Endothelial cell of umbilical vein (primary cell): ENCODE data around the gene APOC3. TPM values are rescaled to one million over a fixed set of nuclear protein-coding genes. Genes with fewer than 3 reads are reported as not detected.

Experiments
- BruUV-seq: library from RNA; stranded (reverse); fragments of 400-500 nt; replicated peaks from 2 replicates; lab custom pipeline; 2021; lab: Mats Ljungman, UMichigan
- CTCF ChIA-PET: fragments of 300-600, 350-600 bp; sonication (Branson Sonifier 250); formaldehyde crosslinking; loops from one replicate; lab custom pipeline; 2021; ENCODE audit warnings: antibody characterized with exemption, inconsistent platforms; lab: Charles Lee
- POLR2A ChIA-PET: fragments of 300-600, 350-600 bp; sonication (Branson Sonifier 250); formaldehyde crosslinking; loops from one replicate; lab custom pipeline; 2021; ENCODE audit warnings: antibody characterized with exemption, inconsistent platforms; lab: Charles Lee
- DNase-seq: peaks from one replicate; pipeline ENCODE4 v3.0.0-alpha.2; 2011; ENCODE audit warnings: low read depth, low spot score
- FAIRE-seq: peaks from 2 replicates; lab custom pipeline; 2011; peaks lifted over from hg19 to GRCh38; lab: Jason Lieb, UNC
- H2AFZ ChIP-seq: 2 replicates; pipeline ENCODE4 v1.6.0; 2012; ENCODE audit warnings: low read depth, low read length, control low read depth, inconsistent platforms
- H3K27ac ChIP-seq: 2 replicates; pipeline ENCODE4 v1.5.1; 2011; ENCODE audit warnings: low read depth, mild to moderate bottlenecking, control low read depth, low read length, moderate library complexity; ENCODE audit not compliant: insufficient read depth
- H3K27me3 ChIP-seq, 2 experiments: 2 replicates each; pipeline versions ENCODE4 v1.6.0 to v1.6.1; 2011; ENCODE audit warnings: low read length in 2 of 2, mixed read lengths in 1 of 2; ENCODE audit not compliant: control insufficient read depth in 2 of 2, insufficient read depth in 2 of 2
- H3K36me3 ChIP-seq, 2 experiments: 2 replicates in 1 of 2; 3 replicates in 1 of 2; pipeline ENCODE4 v1.5.1; 2011; ENCODE audit warnings: low read length in 2 of 2, mild to moderate bottlenecking in 1 of 2, moderate library complexity in 1 of 2; ENCODE audit not compliant: control insufficient read depth in 2 of 2, insufficient read depth in 2 of 2; ENCODE audit errors: extremely low read depth in 1 of 2
- H3K4me1 ChIP-seq: 3 replicates; pipeline ENCODE4 v1.5.1; 2011; ENCODE audit warnings: mild to moderate bottlenecking, low read length; ENCODE audit not compliant: control insufficient read depth, insufficient read depth; ENCODE audit errors: extremely low read depth
- H3K4me2 ChIP-seq: 2 replicates; pipeline ENCODE4 v1.6.1; 2011; ENCODE audit warnings: low read length, control low read depth, mixed read lengths; ENCODE audit not compliant: insufficient read depth
- H3K4me3 ChIP-seq, 3 experiments: fragments of 200-600 bp in 1 of 3; sonication (generic), shearing (Covaris generic) in 1 of 3; replicated peaks in 1 of 3; 2 replicates each; pipeline ENCODE4 v1.5.1; 2011 to 2016; ENCODE audit warnings: control low read depth in 3 of 3, low read length in 3 of 3, mild to moderate bottlenecking in 2 of 3, inconsistent platforms in 1 of 3, low read depth in 1 of 3, moderate library complexity in 1 of 3; ENCODE audit not compliant: insufficient read depth in 1 of 3
- H3K79me2 ChIP-seq: 2 replicates; pipeline ENCODE4 v1.6.0; 2012; ENCODE audit warnings: low read length, inconsistent platforms; ENCODE audit not compliant: control insufficient read depth, insufficient read depth
- H3K9ac ChIP-seq: replicated peaks from 2 replicates; pipeline ENCODE3; 2011; ENCODE audit warnings: low read length, control low read depth; ENCODE audit not compliant: insufficient read depth; ENCODE audit errors: extremely low read depth
- H3K9me1 ChIP-seq: replicated peaks from 3 replicates; pipeline ENCODE4 v1.6.0; 2011; ENCODE audit warnings: mild to moderate bottlenecking, low read length; ENCODE audit not compliant: control insufficient read depth, insufficient read depth; ENCODE audit errors: extremely low read depth
- H3K9me3 ChIP-seq: replicated peaks from 2 replicates; pipeline ENCODE4 v1.5.1; 2012; ENCODE audit warnings: low read length, inconsistent platforms; ENCODE audit not compliant: control insufficient read depth, insufficient read depth
- H4K20me1 ChIP-seq: replicated peaks from 2 replicates; pipeline ENCODE3; 2011; ENCODE audit warnings: mild to moderate bottlenecking, low read length; ENCODE audit not compliant: control insufficient read depth, insufficient read depth; ENCODE audit errors: extremely low read depth
- CTCF ChIP-seq, 2 donors: IDR thresholded peaks; 1 replicate in 1 of 2; 2 replicates in 1 of 2; pipeline ENCODE4 v1.5.1; 2011; ENCODE audit warnings: low read length in 2 of 2, mild to moderate bottlenecking in 2 of 2, moderate library complexity in 2 of 2, control low read depth in 1 of 2, inconsistent platforms in 1 of 2, low read depth in 1 of 2; ENCODE audit not compliant: insufficient read depth in 1 of 2; ENCODE audit errors: extremely low read depth in 1 of 2
- EZH2 ChIP-seq: IDR thresholded peaks from 2 replicates; pipeline ENCODE4 v1.6.1; 2012; ENCODE audit warnings: borderline replicate concordance, low read depth, mild to moderate bottlenecking, moderate library complexity, low read length, inconsistent platforms; ENCODE audit not compliant: severe bottlenecking
- FOS ChIP-seq: IDR thresholded peaks from 2 replicates; pipeline ENCODE4 v1.6.1; 2011; ENCODE audit warnings: mild to moderate bottlenecking, low read length, moderate library complexity, borderline replicate concordance; ENCODE audit not compliant: insufficient read depth
- JUN ChIP-seq: IDR thresholded peaks from 2 replicates; pipeline ENCODE4 v1.6.1; 2011; ENCODE audit warnings: borderline replicate concordance, low read depth; ENCODE audit not compliant: insufficient read length, insufficient read depth
- MAX ChIP-seq: IDR thresholded peaks from 2 replicates; pipeline ENCODE4 v1.6.1; 2011; ENCODE audit not compliant: insufficient read depth, insufficient read length
- MYC ChIP-seq: IDR thresholded peaks from one replicate; pipeline ENCODE4 v1.6.1; 2011; ENCODE audit warnings: mild to moderate bottlenecking, low read depth, low read length
- POLR2A ChIP-seq: IDR thresholded peaks from 2 replicates; pipeline ENCODE4 v1.6.1; 2012; ENCODE audit warnings: low read depth, mild to moderate bottlenecking, control low read depth, low read length
- POLR2AphosphoS5 ChIP-seq: IDR thresholded peaks from 2 replicates; pipeline ENCODE4 v1.6.1; 2012; ENCODE audit warnings: low read depth, mild to moderate bottlenecking, control low read depth, low read length, moderate library complexity; ENCODE audit not compliant: insufficient read depth
- dilution Hi-C: fragments of 300-500 bp; cut with MboI; formaldehyde crosslinking; loops from one replicate; pipeline ENCODE4 v1.15.0; 2019; ENCODE audit warnings: low sequenced_read_pairs; ENCODE audit not compliant: extremely low pct_ligation_motif_present
- intact Hi-C: fragments of 100-400 bp; cut with micrococcal nuclease; formaldehyde crosslinking; loops from one replicate; pipeline ENCODE4 v1.10.0; 2022
- polyA plus RNA-seq, 4 experiments: library from polyadenylated mRNA; depleted of rRNA in 3 of 4; stranded (reverse) in 3 of 4; unstranded in 1 of 4; fragments of >200 nt; gene quantifications; 2 replicates each; pipeline versions ENCODE4 v1.2.1 to v1.2.3, GENCODE V29; 2011 to 2012; ENCODE audit warnings: missing spikeins in 1 of 4
- total RNA-seq: library from RNA; stranded (reverse); gene quantifications from 2 replicates; pipeline ENCODE4 v1.2.3, GENCODE V29; 2021

APOC3 gene
- total and polyA plus RNA-seq, 2 donors (not counting 3 experiments of a cell fraction or from before 2014, with no cell fraction given), result not detected

GRCh38 chr11:116821050-116821918 is 8.4 kb upstream of the APOC3 start:
- CTCF ChIA-PET, result interaction anchor here (0.6 to 3.6 kb wide), 6 partner anchors 12 to 295 kb away, joined by 3 to 30 read pairs (median 4); partner anchors contain the start of genes APOA5 and ZPR1
- no peaks in the 10 kb centered on the region for H3K9me3 ChIP-seq
- FAIRE-seq (no peak), DNase-seq (no peak)
- no TSS peak for BruUV-seq
- H3K4me3 ChIP-seq, result no peak overlapping the region
- POLR2A ChIA-PET, result no interaction called here
- no peak overlapping the region for H3K9ac ChIP-seq
- H3K9me1 ChIP-seq, result no peaks in the 10 kb centered on the region
- no peak overlapping the region for H2AFZ ChIP-seq
- no peaks in the 10 kb centered on the region for H3K27me3 ChIP-seq
- intact Hi-C loops (no loop called here), dilution Hi-C loops (no loop called here)
- no peaks in the 10 kb centered on the region for H4K20me1 ChIP-seq
- H3K4me1 ChIP-seq, result no peaks in the 10 kb centered on the region
- TF ChIP-seq JUN, result no peak
- no peak for TF ChIP-seq FOS
- no peak for TF ChIP-seq POLR2AphosphoS5
- no peak for TF ChIP-seq EZH2
- no peak for TF ChIP-seq MYC
- no peak for TF ChIP-seq CTCF (IDR thresholded peaks at IDR 0.05; ENCODE audit: extremely low read depth in 1 of 2, insufficient read depth in 1 of 2, low read depth in 1 of 2, low read length in 2 of 2)
- TF ChIP-seq POLR2A, result no peak
- no peak for TF ChIP-seq MAX
- no peaks in the 10 kb centered on the region for H3K36me3 ChIP-seq
- no peak overlapping the region for H3K27ac ChIP-seq
- H3K79me2 ChIP-seq, result no peaks in the 10 kb centered on the region
- H3K4me2 ChIP-seq, result no peak overlapping the region
